DOHH2 (cell line): ENCODE results near the gene CLEC9A.

Source experiments
- EZH2phosphoT487 ChIP-seq: fragments of 200-600 bp; sonication (generic); IDR thresholded peaks from 2 replicates; pipeline ENCODE4 v1.6.1; 2017; ENCODE audit warnings: borderline replicate concordance, mild to moderate bottlenecking, antibody characterized with exemption, low read length, moderate library complexity, mixed read lengths
- TF ChIP-seq, protein P1 (sequence below): fragments of 200-600 bp; sonication (generic); IDR thresholded peaks from one replicate; pipeline ENCODE4 v1.5.1; 2014; ENCODE audit warnings: antibody characterized with exemption, mild to moderate bottlenecking, low read depth, low read length; ENCODE audit not compliant: poor library complexity, severe bottlenecking

DNA sequence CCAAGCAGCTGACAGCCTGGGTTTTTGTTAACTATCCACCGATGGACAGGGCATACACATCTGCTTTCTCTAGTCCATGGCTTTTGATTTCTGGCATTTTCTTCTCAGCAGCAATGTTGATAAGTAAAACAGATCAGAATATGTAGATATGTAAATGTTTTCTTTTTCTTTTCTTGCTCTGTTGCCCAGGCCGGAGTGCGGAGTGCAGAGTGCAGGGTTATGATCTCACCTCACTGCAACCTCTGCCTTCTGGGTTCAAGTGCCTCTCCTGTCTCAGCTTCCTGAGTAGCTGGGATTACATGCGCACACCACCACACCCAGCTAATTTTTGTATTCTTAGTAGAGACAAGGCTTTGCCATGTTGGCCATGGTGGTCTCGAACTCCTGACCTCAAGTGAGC is 27.9 kb downstream of the CLEC9A start:
- TF ChIP-seq, protein P1, sequence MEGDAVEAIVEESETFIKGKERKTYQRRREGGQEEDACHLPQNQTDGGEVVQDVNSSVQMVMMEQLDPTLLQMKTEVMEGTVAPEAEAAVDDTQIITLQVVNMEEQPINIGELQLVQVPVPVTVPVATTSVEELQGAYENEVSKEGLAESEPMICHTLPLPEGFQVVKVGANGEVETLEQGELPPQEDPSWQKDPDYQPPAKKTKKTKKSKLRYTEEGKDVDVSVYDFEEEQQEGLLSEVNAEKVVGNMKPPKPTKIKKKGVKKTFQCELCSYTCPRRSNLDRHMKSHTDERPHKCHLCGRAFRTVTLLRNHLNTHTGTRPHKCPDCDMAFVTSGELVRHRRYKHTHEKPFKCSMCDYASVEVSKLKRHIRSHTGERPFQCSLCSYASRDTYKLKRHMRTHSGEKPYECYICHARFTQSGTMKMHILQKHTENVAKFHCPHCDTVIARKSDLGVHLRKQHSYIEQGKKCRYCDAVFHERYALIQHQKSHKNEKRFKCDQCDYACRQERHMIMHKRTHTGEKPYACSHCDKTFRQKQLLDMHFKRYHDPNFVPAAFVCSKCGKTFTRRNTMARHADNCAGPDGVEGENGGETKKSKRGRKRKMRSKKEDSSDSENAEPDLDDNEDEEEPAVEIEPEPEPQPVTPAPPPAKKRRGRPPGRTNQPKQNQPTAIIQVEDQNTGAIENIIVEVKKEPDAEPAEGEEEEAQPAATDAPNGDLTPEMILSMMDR: no peak
- TF ChIP-seq EZH2phosphoT487: no peak
